ENCODE results near the gene SLC25A14. TPM values are rescaled to one million over a fixed set of nuclear protein-coding genes. Genes with fewer than 3 reads are reported as not detected.
"Not testable (repeated sequence)": the region's sequence is repeated elsewhere in the genome, so short reads cannot be mapped to it uniquely, and the experiment has no call there.

The SLC25A14 gene
- total RNA-seq, 1 donor from 2014 or later: 10.5 TPM

- no peak overlapping the region for H3K27ac Mint-ChIP-seq
- no peaks in the 10 kb centered on the region for H3K9me3 Mint-ChIP-seq
- intact Hi-C loops (cut with micrococcal nuclease): no loop called here
- no peak overlapping the region for H3K4me3 Mint-ChIP-seq (ENCODE audit: low read depth)
- H3K27me3 Mint-ChIP-seq (ENCODE audit: low read depth): peaks cover 12% of the 10 kb centered on the region
- no peaks in the 10 kb centered on the region for H3K36me3 Mint-ChIP-seq (ENCODE audit: low read depth)
- DNase-seq (ENCODE audit: low spot score): no peak
- H3K4me1 Mint-ChIP-seq (ENCODE audit: low read depth): no peaks in the 10 kb centered on the region
Observed at GRCh38 chrX:130330706-130331105, 9.0 kb upstream of the SLC25A14 start.

- DNase-seq (ENCODE audit: low spot score): no peak
- H3K36me3 Mint-ChIP-seq (ENCODE audit: low read depth): no peaks in the 10 kb centered on the region
- intact Hi-C loops (cut with micrococcal nuclease): loop anchor here (5.0 kb wide), 2 partner anchors 69 to 124 kb away; partner anchors contain the start of gene ZNF280C
- H3K9me3 Mint-ChIP-seq: no peaks in the 10 kb centered on the region
- H3K4me3 Mint-ChIP-seq (ENCODE audit: low read depth): no peak overlapping the region
- H3K27ac Mint-ChIP-seq: no peak overlapping the region
- H3K4me1 Mint-ChIP-seq (ENCODE audit: low read depth): peaks cover 18% of the 10 kb centered on the region
- H3K27me3 Mint-ChIP-seq (ENCODE audit: low read depth): peaks cover 3% of the 10 kb centered on the region
Observed at GRCh38 chrX:130336531-130336930, 3.2 kb upstream of the SLC25A14 start.

GRCh38 chrX:130338869-130339268 lies 850 bp upstream of the SLC25A14 start:
- intact Hi-C loops (cut with micrococcal nuclease): loop anchor here (1.0 to 5.0 kb wide), 3 partner anchors 72 to 564 kb away; partner anchors contain the start of genes ENOX2 and ZNF280C
- not testable (repeated sequence) for DNase-seq (ENCODE audit: low spot score); H3K9me3 Mint-ChIP-seq; H3K27me3 Mint-ChIP-seq (ENCODE audit: low read depth); H3K36me3 Mint-ChIP-seq (ENCODE audit: low read depth)
- peak overlapping the region; percentile 96 for H3K27ac Mint-ChIP-seq
- H3K4me1 Mint-ChIP-seq (ENCODE audit: low read depth): peaks cover 18% of the 10 kb centered on the region
- peak overlapping the region; percentile 94 for H3K4me3 Mint-ChIP-seq (ENCODE audit: low read depth)

GRCh38 chrX:130340271-130340670 lies 552 bp downstream of the SLC25A14 start:
- intact Hi-C loops (cut with micrococcal nuclease): loop anchor here (5.0 kb wide), 1 partner anchor 62 kb away; the partner anchor contains the start of gene RBMX2
- Mint-ChIP-seq H3K4me1 (ENCODE audit: low read depth) (peaks cover 18% of the 10 kb centered on the region), H3K4me3 (ENCODE audit: low read depth) (peak overlapping the region; percentile 94), H3K27ac (peak overlapping the region; percentile 78), H3K27me3 (ENCODE audit: low read depth) (no peaks in the 10 kb centered on the region), H3K36me3 (ENCODE audit: low read depth) (no peaks in the 10 kb centered on the region), H3K9me3 (no peaks in the 10 kb centered on the region)
- DNase-seq (ENCODE audit: low spot score): no peak

GRCh38 chrX:130343411-130343810 lies 3.7 kb downstream of the SLC25A14 start:
- H3K9me3 Mint-ChIP-seq: no peaks in the 10 kb centered on the region
- intact Hi-C loops (cut with micrococcal nuclease): loop anchor here (5.0 kb wide), 1 partner anchor 59 kb away; the partner anchor contains the start of gene RBMX2
- peaks cover 18% of the 10 kb centered on the region for H3K4me1 Mint-ChIP-seq (ENCODE audit: low read depth)
- H3K36me3 Mint-ChIP-seq (ENCODE audit: low read depth): no peaks in the 10 kb centered on the region
- H3K27me3 Mint-ChIP-seq (ENCODE audit: low read depth): no peaks in the 10 kb centered on the region
- no peak overlapping the region for H3K27ac Mint-ChIP-seq
- no peak for DNase-seq (ENCODE audit: low spot score)
- no peak overlapping the region for H3K4me3 Mint-ChIP-seq (ENCODE audit: low read depth)

GRCh38 chrX:130347321-130347720 lies 7.6 kb downstream of the SLC25A14 start:
- no peaks in the 10 kb centered on the region for H3K9me3 Mint-ChIP-seq
- peaks cover 10% of the 10 kb centered on the region for H3K36me3 Mint-ChIP-seq (ENCODE audit: low read depth)
- no peaks in the 10 kb centered on the region for H3K27me3 Mint-ChIP-seq (ENCODE audit: low read depth)
- H3K4me3 Mint-ChIP-seq (ENCODE audit: low read depth): no peak overlapping the region
- H3K27ac Mint-ChIP-seq: no peak overlapping the region
- intact Hi-C loops (cut with micrococcal nuclease): no loop called here
- H3K4me1 Mint-ChIP-seq (ENCODE audit: low read depth): no peaks in the 10 kb centered on the region
- DNase-seq (ENCODE audit: low spot score): no peak

- H3K4me1 Mint-ChIP-seq (ENCODE audit: low read depth): no peaks in the 10 kb centered on the region
- H3K27me3 Mint-ChIP-seq (ENCODE audit: low read depth): no peaks in the 10 kb centered on the region
- DNase-seq (ENCODE audit: low spot score): no peak
- H3K27ac Mint-ChIP-seq: no peak overlapping the region
- intact Hi-C loops (cut with micrococcal nuclease): no loop called here
- H3K4me3 Mint-ChIP-seq (ENCODE audit: low read depth): no peak overlapping the region
- no peaks in the 10 kb centered on the region for H3K9me3 Mint-ChIP-seq
- H3K36me3 Mint-ChIP-seq (ENCODE audit: low read depth): peaks cover 15% of the 10 kb centered on the region
Observed at GRCh38 chrX:130351567-130351966, 11.8 kb downstream of the SLC25A14 start.

- H3K27ac Mint-ChIP-seq; H3K4me3 Mint-ChIP-seq (ENCODE audit: low read depth); H3K27me3 Mint-ChIP-seq (ENCODE audit: low read depth); intact Hi-C loops (cut with micrococcal nuclease); H3K9me3 Mint-ChIP-seq; DNase-seq (ENCODE audit: low spot score); H3K4me1 Mint-ChIP-seq (ENCODE audit: low read depth): not testable (repeated sequence)
- H3K36me3 Mint-ChIP-seq (ENCODE audit: low read depth): peaks cover 15% of the 10 kb centered on the region
Observed at GRCh38 chrX:130352050-130352449, 12.3 kb downstream of the SLC25A14 start.

GRCh38 chrX:130376077-130376476 lies 36.4 kb downstream of the SLC25A14 start:
- Mint-ChIP-seq H3K4me3 (ENCODE audit: low read depth) (no peak overlapping the region), H3K27me3 (ENCODE audit: low read depth) (no peaks in the 10 kb centered on the region), H3K4me1 (ENCODE audit: low read depth) (no peaks in the 10 kb centered on the region), H3K9me3 (no peaks in the 10 kb centered on the region), H3K27ac (no peak overlapping the region), H3K36me3 (ENCODE audit: low read depth) (peaks cover 4% of the 10 kb centered on the region)
- no peak for DNase-seq (ENCODE audit: low spot score)
- intact Hi-C loops (cut with micrococcal nuclease): no loop called here

GRCh38 chrX:130378024-130378669 lies 38.4 kb downstream of the SLC25A14 start:
- no peaks in the 10 kb centered on the region for H3K4me1 Mint-ChIP-seq (ENCODE audit: low read depth)
- no peak overlapping the region for H3K27ac Mint-ChIP-seq
- no peaks in the 10 kb centered on the region for H3K9me3 Mint-ChIP-seq
- no peak overlapping the region for H3K4me3 Mint-ChIP-seq (ENCODE audit: low read depth)
- peaks cover 8% of the 10 kb centered on the region for H3K27me3 Mint-ChIP-seq (ENCODE audit: low read depth)
- DNase-seq (ENCODE audit: low spot score): no peak
- H3K36me3 Mint-ChIP-seq (ENCODE audit: low read depth): no peaks in the 10 kb centered on the region
- intact Hi-C loops (cut with micrococcal nuclease): no loop called here

GRCh38 chrX:130385520-130385919 lies 45.8 kb downstream of the SLC25A14 start, which contains the start of gene GPR119:
TSS of gene GPR119 (minus strand) at chrX:130385674. CDS start at chrX:130385447, 227 bp downstream.
- no peak for DNase-seq (ENCODE audit: low spot score)
- H3K27me3 Mint-ChIP-seq (ENCODE audit: low read depth): peaks cover 8% of the 10 kb centered on the region
- no peaks in the 10 kb centered on the region for H3K4me1 Mint-ChIP-seq (ENCODE audit: low read depth)
- H3K36me3 Mint-ChIP-seq (ENCODE audit: low read depth): no peaks in the 10 kb centered on the region
- no peak within 1 kb of the TSS for H3K27ac Mint-ChIP-seq
- no peak within 1 kb of the TSS for H3K4me3 Mint-ChIP-seq (ENCODE audit: low read depth)
- no peaks in the 10 kb centered on the region for H3K9me3 Mint-ChIP-seq
- intact Hi-C loops (cut with micrococcal nuclease): no loop called here

GRCh38 chrX:130386408-130386808 lies 46.7 kb downstream of the SLC25A14 start:
- Mint-ChIP-seq H3K4me3 (ENCODE audit: low read depth) (no peak overlapping the region), H3K27me3 (ENCODE audit: low read depth) (peaks cover 6% of the 10 kb centered on the region), H3K36me3 (ENCODE audit: low read depth) (no peaks in the 10 kb centered on the region), H3K9me3 (no peaks in the 10 kb centered on the region), H3K27ac (no peak overlapping the region), H3K4me1 (ENCODE audit: low read depth) (no peaks in the 10 kb centered on the region)
- intact Hi-C loops (cut with micrococcal nuclease): no loop called here
- DNase-seq (ENCODE audit: low spot score): no peak

GRCh38 chrX:130393451-130394074 lies 53.8 kb downstream of the SLC25A14 start:
- Mint-ChIP-seq H3K27me3 (ENCODE audit: low read depth) (peaks cover 7% of the 10 kb centered on the region), H3K4me1 (ENCODE audit: low read depth) (no peaks in the 10 kb centered on the region), H3K4me3 (ENCODE audit: low read depth) (no peak overlapping the region), H3K27ac (no peak overlapping the region), H3K36me3 (ENCODE audit: low read depth) (no peaks in the 10 kb centered on the region), H3K9me3 (no peaks in the 10 kb centered on the region)
- intact Hi-C loops (cut with micrococcal nuclease): no loop called here
- DNase-seq (ENCODE audit: low spot score): no peak

Data from activated T-helper 2 cell treated with anti-CD3 and anti-CD28 coated beads, Interferon-gamma antibody, Interleukin-2, Interleukin-4, amounts not matched to agents 10 μg/mL and 5 μg/mL and 100 μg/mL, durations not matched to agents 14 hours and 24 hours and 36 hours (primary cell).